Measurements from ENCODE around the gene ETV4. TPM values are rescaled to one million over a fixed set of nuclear protein-coding genes. Genes with fewer than 3 reads are reported as not detected.

ETV4 gene
- total and polyA plus RNA-seq, 2 experiments from 2014 or later, result 10.7 to 14.8 TPM

DNA sequence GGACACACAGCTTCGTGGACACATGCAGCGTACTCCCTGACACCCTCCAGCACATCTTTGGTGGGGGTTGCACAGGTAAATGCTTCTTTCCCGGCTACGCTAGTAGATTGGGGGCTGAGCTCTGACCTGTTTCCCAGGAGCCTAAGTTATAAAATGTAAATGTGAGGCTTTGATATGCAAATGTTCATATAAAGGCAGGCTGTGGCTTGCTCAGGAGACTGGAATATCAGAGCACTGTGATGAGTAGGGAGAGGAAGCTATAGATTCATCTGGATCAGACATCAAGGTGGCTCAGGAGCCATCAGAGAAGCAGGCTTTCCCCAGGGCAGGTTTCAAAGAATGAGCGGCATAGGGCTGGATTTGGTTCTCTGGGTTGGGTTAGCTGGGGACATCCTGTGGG lies 3.4 kb upstream of the ETV4 start:
- no peak overlapping the region for H2AFZ ChIP-seq
- TF ChIP-seq EZH2phosphoT487 (IDR thresholded peaks at IDR 0.05; ENCODE audit: low read depth, severe bottlenecking, unreplicated experiment), result no peak
- TF ChIP-seq, protein P1, sequence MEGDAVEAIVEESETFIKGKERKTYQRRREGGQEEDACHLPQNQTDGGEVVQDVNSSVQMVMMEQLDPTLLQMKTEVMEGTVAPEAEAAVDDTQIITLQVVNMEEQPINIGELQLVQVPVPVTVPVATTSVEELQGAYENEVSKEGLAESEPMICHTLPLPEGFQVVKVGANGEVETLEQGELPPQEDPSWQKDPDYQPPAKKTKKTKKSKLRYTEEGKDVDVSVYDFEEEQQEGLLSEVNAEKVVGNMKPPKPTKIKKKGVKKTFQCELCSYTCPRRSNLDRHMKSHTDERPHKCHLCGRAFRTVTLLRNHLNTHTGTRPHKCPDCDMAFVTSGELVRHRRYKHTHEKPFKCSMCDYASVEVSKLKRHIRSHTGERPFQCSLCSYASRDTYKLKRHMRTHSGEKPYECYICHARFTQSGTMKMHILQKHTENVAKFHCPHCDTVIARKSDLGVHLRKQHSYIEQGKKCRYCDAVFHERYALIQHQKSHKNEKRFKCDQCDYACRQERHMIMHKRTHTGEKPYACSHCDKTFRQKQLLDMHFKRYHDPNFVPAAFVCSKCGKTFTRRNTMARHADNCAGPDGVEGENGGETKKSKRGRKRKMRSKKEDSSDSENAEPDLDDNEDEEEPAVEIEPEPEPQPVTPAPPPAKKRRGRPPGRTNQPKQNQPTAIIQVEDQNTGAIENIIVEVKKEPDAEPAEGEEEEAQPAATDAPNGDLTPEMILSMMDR (IDR thresholded peaks at IDR 0.05; ENCODE audit: poor library complexity), result no peak
- TF ChIP-seq EZH2 (IDR thresholded peaks at IDR 0.05; ENCODE audit: borderline replicate concordance), result no peak
- H3K36me3 ChIP-seq (replicated peaks; ENCODE audit: insufficient read depth, low read depth), result no peaks in the 10 kb centered on the region
- H3K27ac ChIP-seq, result no peak overlapping the region
- no peaks in the 10 kb centered on the region for H4K20me1 ChIP-seq (ENCODE audit: insufficient read depth, poor library complexity, severe bottlenecking)
- H3K27me3 ChIP-seq, result peaks cover 15% of the 10 kb centered on the region
- no peak overlapping the region for H3K4me2 ChIP-seq
- peaks cover 27% of the 10 kb centered on the region for H3K4me1 ChIP-seq (ENCODE audit: insufficient read depth)
- H3K9me3 ChIP-seq (ENCODE audit: low read depth), result no peaks in the 10 kb centered on the region
- no peaks in the 10 kb centered on the region for H3K9me2 ChIP-seq (replicated peaks; ENCODE audit: insufficient read depth)
- no peak overlapping the region for H3K4me3 ChIP-seq
- no peak for DNase-seq (ENCODE audit: low spot score)
- H3K79me2 ChIP-seq, result no peaks in the 10 kb centered on the region
- 82% methylated on average over 5 of the region's 5 CpGs for WGBS (ENCODE audit: low lambda C conversion rate, missing lambda C conversion rate)

DNA sequence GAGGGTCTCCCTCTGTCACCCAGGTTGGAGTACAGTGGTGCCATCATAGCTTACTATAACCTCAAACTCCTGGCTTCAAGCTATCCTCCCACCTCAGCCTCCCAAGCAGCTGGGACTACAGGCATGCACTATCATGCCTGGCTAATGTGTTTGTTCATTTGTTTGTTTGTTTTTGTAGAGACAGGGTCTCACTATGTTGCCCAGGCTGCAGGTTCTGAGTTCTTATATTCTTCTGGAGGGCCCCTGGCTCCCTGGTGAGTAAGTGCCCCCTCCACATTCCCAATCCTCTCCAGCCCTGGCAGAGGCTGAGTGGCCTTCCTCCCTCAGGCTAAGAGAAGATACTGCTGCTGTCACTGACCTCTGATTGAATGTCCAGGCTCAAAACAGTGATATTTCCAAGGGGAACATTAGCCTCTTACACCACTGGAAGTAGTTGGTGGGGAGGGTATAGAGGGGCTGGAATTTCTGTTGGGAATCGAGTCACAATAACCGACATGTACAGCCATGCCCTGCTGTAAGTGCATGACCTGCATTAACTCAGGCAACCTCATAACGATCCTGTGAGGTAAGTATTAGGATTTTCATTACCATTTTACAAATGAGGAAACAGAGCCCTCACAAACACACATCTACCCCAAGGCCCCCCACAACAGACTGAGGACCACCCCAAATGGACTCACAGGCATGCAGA lies 2.7 kb upstream of the ETV4 start:
- H3K27ac ChIP-seq, result no peak overlapping the region
- H3K4me2 ChIP-seq, result no peak overlapping the region
- TF ChIP-seq, protein P1 (IDR thresholded peaks at IDR 0.05; ENCODE audit: poor library complexity), result no peak
- TF ChIP-seq EZH2 (IDR thresholded peaks at IDR 0.05; ENCODE audit: borderline replicate concordance) (no peak), EZH2phosphoT487 (IDR thresholded peaks at IDR 0.05; ENCODE audit: low read depth, severe bottlenecking, unreplicated experiment) (no peak)
- H2AFZ ChIP-seq, result no peak overlapping the region
- H3K4me1 ChIP-seq (ENCODE audit: insufficient read depth), result peaks cover 28% of the 10 kb centered on the region
- H3K36me3 ChIP-seq (replicated peaks; ENCODE audit: insufficient read depth, low read depth), result no peaks in the 10 kb centered on the region
- H3K27me3 ChIP-seq, result peaks cover 19% of the 10 kb centered on the region
- no peak for DNase-seq (ENCODE audit: low spot score)
- H4K20me1 ChIP-seq (ENCODE audit: insufficient read depth, poor library complexity, severe bottlenecking), result no peaks in the 10 kb centered on the region
- no peaks in the 10 kb centered on the region for H3K9me2 ChIP-seq (replicated peaks; ENCODE audit: insufficient read depth)
- no peaks in the 10 kb centered on the region for H3K9me3 ChIP-seq (ENCODE audit: low read depth)
- H3K79me2 ChIP-seq, result no peaks in the 10 kb centered on the region
- WGBS (ENCODE audit: low lambda C conversion rate, missing lambda C conversion rate), result 81% methylated on average over 3 of the region's 3 CpGs
- H3K4me3 ChIP-seq, result no peak overlapping the region

- H3K9me3 ChIP-seq (ENCODE audit: low read depth), result no peaks in the 10 kb centered on the region
- no peaks in the 10 kb centered on the region for H3K9me2 ChIP-seq (replicated peaks; ENCODE audit: insufficient read depth)
- no peaks in the 10 kb centered on the region for H3K79me2 ChIP-seq
- H3K36me3 ChIP-seq (replicated peaks; ENCODE audit: insufficient read depth, low read depth), result no peaks in the 10 kb centered on the region
- TF ChIP-seq EZH2 (IDR thresholded peaks at IDR 0.05; ENCODE audit: borderline replicate concordance) (no peak), EZH2phosphoT487 (IDR thresholded peaks at IDR 0.05; ENCODE audit: low read depth, severe bottlenecking, unreplicated experiment) (no peak)
- TF ChIP-seq, protein P1 (IDR thresholded peaks at IDR 0.05; ENCODE audit: poor library complexity), result no peak
- H2AFZ ChIP-seq, result no peak overlapping the region
- no peak for DNase-seq (ENCODE audit: low spot score)
- no peak overlapping the region for H3K27ac ChIP-seq
- H4K20me1 ChIP-seq (ENCODE audit: insufficient read depth, poor library complexity, severe bottlenecking), result no peaks in the 10 kb centered on the region
- peaks cover 26% of the 10 kb centered on the region for H3K27me3 ChIP-seq
- H3K4me1 ChIP-seq (ENCODE audit: insufficient read depth), result peaks cover 22% of the 10 kb centered on the region
- H3K4me2 ChIP-seq, result no peak overlapping the region
- H3K4me3 ChIP-seq, result no peak overlapping the region
Observed at GRCh38 chr17:43547659-43548256, 1.6 kb upstream of the ETV4 start.
